ENCODE measurements around the gene RUNX1. TPM values are rescaled to one million over a fixed set of nuclear protein-coding genes. Genes with fewer than 3 reads are reported as not detected.

RUNX1 gene
- total and polyA plus RNA-seq, 2 of the 13 experiments (the other 11 are each of a cell fraction or from before 2014, with no cell fraction given), result 5.4 to 6.4 TPM

GRCh38 chr21:35095859-35096291 is 46.8 kb upstream of the RUNX1 start:
- FAIRE-seq (no peak), ATAC-seq (no peak), DNase-seq (ENCODE audit: low spot score) (no peak)
- no peaks in the 10 kb centered on the region for H4K20me1 ChIP-seq (ENCODE audit: insufficient read depth, low read length)
- ChIA-PET POLR2A (no interaction called here), CTCF (ENCODE audit: low intra/inter-chr PET ratio, low total read pairs) (no interaction called here)
- no peaks in the 10 kb centered on the region for H3K9me3 ChIP-seq (ENCODE audit: low read length)
- H3K4me3 ChIP-seq (replicated peaks in 1 of 3; ENCODE audit: insufficient read depth in 1 of 3, low read depth in 2 of 3, low read length in 3 of 3), result no peak overlapping the region
- no peak for TF ChIP-seq NONO (IDR thresholded peaks at IDR 0.05)
- TF ChIP-seq NONO (CRISPR knock-in tag; conservative IDR thresholded peaks at IDR 0.05), result no peak
- no peak for TF ChIP-seq ZSCAN25 (CRISPR knock-in tag; IDR thresholded peaks at IDR 0.05)
- no peak for TF ChIP-seq ZNF7 (CRISPR knock-in tag; IDR thresholded peaks at IDR 0.05)
- no peak for TF ChIP-seq HNF4A (CRISPR knock-in tag; IDR thresholded peaks at IDR 0.05)
- no peak for TF ChIP-seq ZBTB25 (CRISPR knock-in tag; IDR thresholded peaks at IDR 0.05)
- no peak for TF ChIP-seq ZNF275 (CRISPR knock-in tag; IDR thresholded peaks at IDR 0.05; ENCODE audit: borderline replicate concordance)
- TF ChIP-seq DRAP1 (CRISPR knock-in tag; IDR thresholded peaks at IDR 0.05), result no peak
- TF ChIP-seq TOE1 (CRISPR knock-in tag; IDR thresholded peaks at IDR 0.05), result no peak
- TF ChIP-seq ZNF234 (CRISPR knock-in tag; conservative IDR thresholded peaks at IDR 0.05), result no peak
- TF ChIP-seq SRF (IDR thresholded peaks at IDR 0.05; ENCODE audit: low read depth, low read length), result no peak
- TF ChIP-seq REST (IDR thresholded peaks at IDR 0.05; ENCODE audit: borderline replicate concordance in 1 of 2, low read depth in 1 of 2, low read length in 2 of 2), result no peak
- no peak for TF ChIP-seq MAFK (conservative IDR thresholded peaks at IDR 0.05 in 1 of 2, IDR thresholded peaks at IDR 0.05 in 1 of 2; ENCODE audit: low read length in 2 of 2)
- no peaks in the 10 kb centered on the region for H3K27me3 ChIP-seq (ENCODE audit: control insufficient read depth in 1 of 2, insufficient read depth in 2 of 2, low read length in 2 of 2)
- no peak overlapping the region for H3K27ac ChIP-seq (ENCODE audit: extremely low read length, insufficient read depth, low read length)
- no peak overlapping the region for H3K4me2 ChIP-seq (ENCODE audit: low read depth, low read length)
- no TSS peak for BruUV-seq (replicated peaks)
- H3K36me3 ChIP-seq (replicated peaks in 1 of 2; ENCODE audit: control insufficient read depth in 1 of 2, insufficient read depth in 2 of 2, low read length in 2 of 2), result no peaks in the 10 kb centered on the region
- in situ Hi-C loops (cut with HindIII; ENCODE audit: extremely low pct_ligation_motif_present, low pct_unique_long_range_greater_than_20kb) (no loop called here), intact Hi-C loops (cut with micrococcal nuclease; ENCODE audit: unreplicated experiment) (no loop called here)
- peaks cover 20% of the 10 kb centered on the region; the same call in 1 of the 2 replicates for H3K4me1 ChIP-seq (ENCODE audit: insufficient read depth, low read length)
- H3K79me2 ChIP-seq (ENCODE audit: insufficient read depth, low read length), result no peaks in the 10 kb centered on the region
- H2AFZ ChIP-seq (ENCODE audit: low read length), result no peak overlapping the region
- 64% methylated on average over 2 of the region's 2 CpGs for WGBS (ENCODE audit: low lambda C conversion rate)
- H3K9ac ChIP-seq (ENCODE audit: insufficient read depth, low read depth, low read length), result no peak overlapping the region

Measured in HepG2 (cell line).